Stimulated activated CD4-positive, alpha-beta T cell treated with anti-CD3 and anti-CD28 coated beads, Interleukin-15, amount 100 ng/mL, for 1 hour (primary cell): Measurements from ENCODE around the gene KLRF2.

ENCODE experiments used
- DNase-seq, 2 donors: peaks; one replicate each; pipeline ENCODE4 v3.0.0-alpha.2; 2020; ENCODE audit warnings: low read depth in 1 of 2, low spot score in 1 of 2

Gene KLRF2

GRCh38 chr12:9883175-9883574, 1.9 kb downstream of the KLRF2 start:
- DNase-seq = no peak

- no peak for DNase-seq
Observed at GRCh38 chr12:9888665-9889273, 7.5 kb downstream of the KLRF2 start.

GRCh38 chr12:9895215-9895971, 14.1 kb downstream of the KLRF2 start:
- DNase-seq = no peak

DNA sequence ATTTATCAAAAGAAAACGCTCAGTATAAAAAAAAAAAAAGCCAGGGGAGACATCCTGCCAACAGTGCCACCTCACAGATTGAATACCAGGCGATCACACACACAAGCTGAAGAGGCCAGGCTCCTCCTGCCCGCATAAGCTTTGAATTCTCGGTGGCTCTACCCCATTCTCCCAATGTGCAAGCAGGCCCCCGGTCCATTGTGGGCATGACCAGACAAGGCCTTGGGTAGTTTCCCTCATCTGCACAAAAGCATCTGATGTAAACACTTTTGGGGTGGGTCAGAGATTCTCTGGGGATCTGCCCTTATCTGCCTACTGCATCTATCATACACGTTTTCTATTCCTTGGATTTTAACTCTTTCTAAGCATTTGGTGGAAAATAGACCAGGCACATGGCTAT, 16.2 kb downstream of the KLRF2 start:
- no peak for DNase-seq

- no peak for DNase-seq
Observed at GRCh38 chr12:9899209-9899608, 17.9 kb downstream of the KLRF2 start.

DNA sequence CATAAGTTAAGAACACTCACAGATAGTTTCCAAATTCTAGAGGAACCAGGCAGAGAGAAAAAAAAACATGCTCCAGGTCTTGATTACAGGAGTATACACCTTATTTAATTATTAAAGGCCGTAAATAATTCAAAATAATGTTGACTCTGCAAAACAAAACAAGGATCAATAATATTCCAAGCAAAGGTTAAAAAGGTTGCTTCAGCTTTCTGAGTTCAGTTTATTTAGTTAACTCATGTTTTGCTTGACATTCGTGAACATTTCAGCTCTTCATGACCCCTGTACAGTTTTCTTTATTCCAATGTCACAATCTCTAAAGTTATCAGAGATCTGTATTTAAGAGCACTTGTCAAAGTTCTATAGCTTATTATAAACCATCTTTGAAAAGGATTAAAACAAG, 19.6 kb downstream of the KLRF2 start:
- no peak for DNase-seq

DNA sequence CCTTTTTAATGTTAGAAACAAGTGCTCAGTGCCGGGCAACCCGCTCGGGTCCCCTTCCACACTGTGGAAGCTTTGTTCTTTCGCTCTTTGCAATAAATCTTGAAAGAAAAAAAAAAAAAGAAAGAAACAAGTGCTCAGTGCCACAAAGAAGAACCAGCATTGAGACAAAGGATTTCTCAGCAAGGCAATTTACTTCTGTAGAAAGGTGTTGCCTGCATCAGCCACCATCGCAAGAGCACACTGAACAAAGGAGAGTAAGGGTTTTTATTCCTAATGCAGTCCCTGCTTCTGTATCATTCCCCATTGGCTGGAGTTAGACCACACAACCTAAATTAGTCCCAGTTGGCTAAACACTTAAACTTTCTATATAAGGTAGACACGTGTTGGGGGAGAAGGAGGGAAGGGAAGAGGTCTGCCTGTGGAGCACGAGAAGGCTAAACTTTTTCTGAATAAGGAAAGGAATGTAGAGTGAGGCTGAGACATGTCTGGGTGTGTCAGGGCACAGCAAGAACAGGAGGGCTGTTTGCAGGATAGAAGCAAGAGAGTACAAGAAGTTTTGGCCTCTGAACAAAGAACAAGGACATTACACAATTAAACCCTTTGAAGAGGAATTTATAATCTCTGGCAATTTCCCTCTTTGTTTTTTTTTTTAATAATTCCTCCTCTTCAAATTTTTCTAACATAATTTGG, 21.4 kb downstream of the KLRF2 start:
- no peak for DNase-seq

DNA sequence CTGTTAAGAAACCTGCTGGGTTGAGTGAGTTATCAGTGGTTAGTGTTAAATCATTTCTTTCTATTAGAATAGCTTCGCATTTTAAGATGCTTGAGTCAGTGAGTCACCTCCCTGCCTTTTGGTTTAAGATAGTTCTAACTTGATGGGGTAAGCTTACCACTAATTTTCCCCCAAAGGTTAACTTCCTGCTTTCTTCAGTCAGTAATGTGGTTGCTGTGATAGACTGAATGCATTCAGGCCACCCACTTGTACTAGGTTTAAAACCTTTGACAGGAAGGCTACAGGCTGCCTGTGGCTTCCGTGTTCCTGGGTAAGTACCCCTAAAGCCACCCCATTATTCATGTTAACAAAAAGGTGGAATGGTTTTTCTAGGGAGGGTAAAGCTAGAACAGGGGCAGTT, 25.6 kb downstream of the KLRF2 start:
- DNase-seq = no peak

DNA sequence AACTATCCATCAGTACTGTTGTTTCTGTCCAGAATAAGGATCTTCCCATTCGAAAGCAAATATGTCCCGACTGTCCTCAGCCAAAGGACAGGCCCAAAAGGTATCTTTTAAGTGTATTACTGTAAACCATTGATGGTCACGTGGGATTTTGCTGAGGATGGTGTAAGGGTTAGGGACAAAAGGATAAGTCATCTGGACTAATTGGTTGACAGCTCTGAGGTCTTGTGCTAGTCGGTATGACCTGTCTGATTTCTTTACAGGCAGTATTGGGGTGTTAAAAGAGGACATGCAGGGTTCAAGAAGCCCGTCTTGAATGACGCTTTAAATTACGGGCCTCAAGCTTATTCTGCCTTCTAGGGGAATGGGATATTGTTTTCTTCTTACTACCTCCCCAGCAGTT, 26.5 kb downstream of the KLRF2 start:
- DNase-seq = no peak

- no peak for DNase-seq
Observed at GRCh38 chr12:9908350-9908749, 27.1 kb downstream of the KLRF2 start.

DNA sequence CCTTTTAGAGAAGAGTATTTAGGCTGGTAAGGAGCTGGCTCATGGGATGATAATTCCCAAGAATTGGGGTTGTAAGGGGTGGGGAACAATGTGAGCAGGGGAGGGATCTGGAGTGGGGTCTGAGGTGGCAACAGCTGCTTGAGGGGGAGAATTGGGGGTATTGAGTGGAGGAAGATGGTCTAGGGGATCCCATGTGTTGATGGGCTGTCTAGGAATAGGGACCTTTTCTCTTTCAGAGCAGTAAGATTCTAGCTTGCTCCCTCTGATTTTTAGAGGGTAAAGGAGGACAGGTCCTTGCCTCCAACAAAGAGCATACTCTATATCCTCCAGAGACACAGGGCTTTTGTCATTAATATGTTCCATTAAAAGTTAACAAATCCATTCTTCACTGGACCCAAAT, 28.4 kb downstream of the KLRF2 start:
- no peak for DNase-seq

- DNase-seq = no peak
Observed at GRCh38 chr12:9910716-9911421, 29.6 kb downstream of the KLRF2 start.

DNA sequence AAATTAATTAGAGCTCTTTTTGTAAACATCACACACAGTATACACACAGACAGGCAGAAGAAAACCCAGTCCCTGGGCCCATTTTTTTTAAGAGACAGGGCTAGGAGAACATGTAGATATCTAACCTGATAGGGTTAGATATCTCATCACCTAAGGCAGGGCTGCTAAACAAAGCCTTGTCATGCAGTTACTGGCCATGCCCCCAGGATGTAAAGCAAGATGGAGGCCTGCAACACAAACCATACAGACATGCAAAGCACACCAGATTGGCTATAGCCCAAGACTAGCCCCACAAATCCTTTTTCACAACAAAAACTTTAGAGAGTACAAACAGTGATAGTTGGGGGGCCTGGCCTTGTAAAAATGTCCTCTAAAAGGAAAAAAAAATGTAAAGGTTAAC, 30.4 kb downstream of the KLRF2 start:
- DNase-seq = no peak

- no peak for DNase-seq
Observed at GRCh38 chr12:9919443-9919842, 38.2 kb downstream of the KLRF2 start.

DNA sequence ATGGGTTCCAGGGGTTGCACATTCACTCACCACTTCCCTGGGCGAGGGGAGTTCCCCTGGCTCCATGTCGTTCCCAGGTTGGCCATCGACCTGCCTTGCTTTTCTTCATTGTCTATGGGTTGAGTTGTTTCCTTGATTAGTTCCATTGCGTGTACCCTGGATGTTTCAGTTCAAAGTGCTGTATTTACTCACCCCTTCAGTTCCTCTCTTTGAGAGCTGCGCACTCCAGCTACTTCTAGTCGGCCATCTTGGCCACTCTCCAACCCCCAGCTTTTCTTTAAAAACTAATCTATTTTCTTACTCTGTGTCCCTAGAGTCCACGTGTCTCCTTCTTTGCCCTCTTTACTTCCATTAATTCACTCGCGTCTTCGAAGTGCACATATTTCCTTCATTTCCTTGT, 39.2 kb downstream of the KLRF2 start:
- no peak for DNase-seq

DNA sequence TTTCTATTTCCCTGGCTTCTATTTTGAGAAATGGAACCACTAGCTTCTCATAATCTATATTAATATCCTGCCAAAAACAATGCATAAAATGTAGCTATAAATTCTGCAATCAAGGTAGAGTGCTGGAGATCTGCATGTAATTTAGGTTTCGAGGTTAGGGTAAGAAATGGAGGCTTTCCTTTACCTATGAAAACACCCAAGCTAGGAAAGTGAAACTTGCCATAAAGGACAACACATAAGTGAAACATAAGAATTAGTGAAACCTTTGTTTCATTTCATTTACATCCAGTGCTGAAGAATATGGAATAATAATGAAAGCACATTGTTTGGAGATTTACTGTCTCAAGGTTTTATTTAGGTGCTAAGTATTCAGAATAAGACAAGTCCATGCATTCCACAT, 41.1 kb downstream of the KLRF2 start:
- no peak for DNase-seq

DNA sequence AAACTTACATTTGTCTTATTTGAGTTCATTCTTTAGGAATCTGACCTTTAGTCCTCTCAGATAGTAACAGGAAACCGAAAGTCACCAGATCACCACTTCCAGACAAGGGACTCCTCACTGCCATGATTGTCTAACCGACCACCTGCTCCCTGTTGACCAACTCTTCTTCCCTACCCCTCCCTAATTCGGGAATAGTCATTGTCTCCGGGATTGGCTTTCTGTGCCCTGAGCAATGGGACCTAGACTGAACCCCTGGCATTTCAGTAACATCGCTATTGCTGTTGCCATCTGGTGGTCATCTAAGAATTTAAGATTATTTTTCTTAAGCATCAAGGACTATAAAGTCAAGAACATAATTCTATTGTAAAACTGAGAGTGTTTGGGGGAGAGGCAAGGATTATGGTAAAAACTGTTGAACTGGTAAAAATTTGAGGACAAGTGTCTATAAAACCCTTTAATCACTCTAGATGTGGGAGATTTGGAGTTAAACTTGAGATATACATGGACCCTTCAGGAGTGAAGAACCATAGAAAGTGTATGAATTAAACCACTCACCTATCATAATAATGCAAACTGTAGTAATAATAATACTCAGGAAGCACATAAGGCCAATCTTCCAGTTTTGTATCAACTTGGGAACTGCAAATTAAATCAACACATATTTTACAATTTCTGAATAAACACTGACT, 44.6 kb downstream of the KLRF2 start:
- no peak for DNase-seq

GRCh38 chr12:9926876-9927275, 45.6 kb downstream of the KLRF2 start:
- no peak for DNase-seq

- DNase-seq = no peak
Observed at GRCh38 chr12:9928607-9929006, 47.3 kb downstream of the KLRF2 start.

- no peak for DNase-seq
Observed at GRCh38 chr12:9931245-9931644, 50.0 kb downstream of the KLRF2 start.

- no peak for DNase-seq
Observed at GRCh38 chr12:9932270-9932669, 51.0 kb downstream of the KLRF2 start, which contains the start of gene CLEC2A. Gene CLEC2A (minus strand): TSS chr12:9932370. CDS start chr12:9932329, 41 bp downstream.
